Medulla oblongata (tissue), 1 donor: ENCODE data around the gene LHFPL4.
"Not testable (repeated sequence)": the region's sequence is repeated elsewhere in the genome, so short reads cannot be mapped to it uniquely, and the experiment has no call there.

Experiments
- DNase-seq: peaks from one replicate; pipeline ENCODE4 v3.0.0-alpha.2; 2015; ENCODE audit errors: extremely low spot score

LHFPL4 gene

GRCh38 chr3:9553021-9553947 lies at the start of gene LHFPL4:
LHFPL4 (minus strand) TSS chr3:9553822; CDS start chr3:9552679, 1,143 bp downstream.
- DNase-seq, result no peak

DNA sequence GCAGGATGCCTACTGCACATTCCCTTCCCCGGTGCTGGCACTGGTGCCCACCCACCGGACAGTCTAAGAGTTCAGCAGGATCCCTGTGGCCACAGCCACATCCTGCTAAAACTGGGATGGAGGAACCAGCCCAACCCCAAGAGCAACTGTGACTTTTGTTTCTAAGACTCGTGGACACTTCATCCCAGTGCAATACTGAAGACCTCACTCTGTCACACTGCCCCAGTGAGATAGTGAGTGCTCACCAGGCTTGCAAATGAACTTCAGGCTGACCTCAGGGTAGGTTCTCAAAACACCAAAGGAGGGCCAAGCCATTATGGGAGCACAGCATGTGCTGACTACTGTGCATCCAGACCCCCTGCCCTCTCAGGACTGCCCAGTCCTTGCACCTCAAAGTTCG lies 49.0 kb upstream of the LHFPL4 start:
- no peak for DNase-seq

DNA sequence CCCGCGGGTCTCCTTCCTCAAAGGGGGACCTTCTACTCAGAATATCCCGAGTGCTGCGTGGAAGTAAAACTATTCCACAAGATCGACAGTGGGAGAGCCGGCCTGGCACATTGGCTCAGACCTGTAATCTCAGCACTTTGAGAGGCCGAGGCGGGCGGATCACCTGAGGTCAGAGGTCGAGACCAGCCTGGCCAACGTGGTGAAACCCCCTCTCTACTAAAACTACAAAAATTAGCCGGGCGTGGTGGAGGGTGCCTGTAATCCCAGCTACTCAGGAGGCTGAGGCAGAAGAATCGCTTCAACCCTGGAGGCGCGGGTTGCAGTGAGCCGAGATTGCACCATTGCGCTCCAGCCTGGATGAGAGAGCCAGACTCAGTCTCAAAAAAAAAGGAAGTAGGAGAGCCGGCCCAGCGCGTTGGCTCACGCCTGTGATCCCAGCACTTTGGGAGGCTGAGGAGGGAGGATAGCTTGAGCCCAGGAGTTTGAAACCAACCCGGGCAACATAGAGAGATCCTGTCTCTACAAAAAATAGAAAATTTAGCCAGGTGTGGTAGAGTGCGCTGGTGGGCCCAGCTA lies 47.5 kb upstream of the LHFPL4 start:
- DNase-seq, result not testable (repeated sequence)

DNA sequence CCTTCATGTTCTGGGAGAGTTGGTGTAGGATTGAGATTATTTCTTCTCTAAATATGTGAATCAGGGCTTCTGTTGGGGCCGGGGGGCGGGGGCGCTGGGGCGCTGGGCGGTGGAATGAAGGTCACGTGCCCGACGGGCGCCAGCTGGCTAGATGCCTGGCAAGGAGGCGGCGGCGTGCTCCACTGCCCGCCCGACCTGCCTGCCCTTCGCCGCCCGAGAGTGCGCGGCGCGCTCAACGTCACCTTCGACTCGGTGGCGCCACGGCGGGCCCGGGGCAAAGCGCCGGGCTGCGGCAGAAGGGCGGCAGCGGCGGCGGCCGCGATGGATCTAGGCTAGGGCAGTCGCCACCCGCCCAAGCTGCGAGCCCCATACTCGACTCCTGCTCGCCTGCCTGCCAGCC lies 47.0 kb upstream of the LHFPL4 start:
- DNase-seq, result no peak

GRCh38 chr3:9598783-9599387 lies 45.3 kb upstream of the LHFPL4 start:
- no peak for DNase-seq

DNA sequence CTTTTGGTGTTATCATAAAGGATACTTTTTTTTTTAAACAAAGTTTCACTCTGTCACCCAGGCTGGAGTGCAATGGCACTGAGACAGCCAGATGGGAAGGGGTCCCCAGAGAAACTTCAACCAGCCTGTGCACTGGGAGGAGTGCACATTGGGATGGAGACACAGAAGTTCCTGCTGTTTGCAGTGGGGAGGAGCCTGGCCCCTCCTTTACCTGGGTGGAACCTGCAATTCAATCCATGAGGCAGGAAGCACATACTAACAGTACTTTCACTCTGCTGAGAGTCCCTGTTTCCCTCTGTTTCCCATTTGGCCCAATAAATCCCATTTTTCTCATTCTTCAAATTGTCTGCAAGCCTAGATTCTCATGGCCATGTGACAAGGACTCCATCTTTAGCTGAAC lies 42.3 kb upstream of the LHFPL4 start:
- DNase-seq, result no peak

GRCh38 chr3:9591781-9592180 lies 38.2 kb upstream of the LHFPL4 start:
- DNase-seq, result not testable (repeated sequence)

DNA sequence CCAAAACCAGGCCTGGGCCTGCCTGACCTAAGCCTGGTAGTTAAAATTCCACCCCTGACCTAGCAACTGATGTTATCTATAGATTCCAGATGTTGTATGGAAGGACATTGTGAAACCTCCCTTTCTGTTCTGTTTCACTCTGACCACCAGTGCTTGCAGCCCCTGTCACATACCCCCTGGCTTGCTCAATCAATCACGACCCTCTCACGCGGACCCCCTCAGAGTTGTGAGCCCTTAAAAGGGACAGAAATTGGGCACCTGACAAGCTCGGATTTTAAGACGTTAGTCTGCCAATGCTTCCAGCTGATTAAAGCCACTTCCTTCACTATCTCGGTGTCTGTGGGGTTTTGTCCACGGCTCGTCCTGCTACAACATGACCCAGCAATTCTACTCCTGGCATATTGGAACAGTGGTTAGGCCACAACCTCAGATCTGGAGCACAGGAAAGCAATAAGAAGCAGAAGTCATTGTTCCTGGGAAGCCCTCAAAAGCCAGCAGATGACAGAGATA lies 36.7 kb upstream of the LHFPL4 start:
- no peak for DNase-seq

GRCh38 chr3:9583792-9584191 lies 30.2 kb upstream of the LHFPL4 start:
- no peak for DNase-seq

DNA sequence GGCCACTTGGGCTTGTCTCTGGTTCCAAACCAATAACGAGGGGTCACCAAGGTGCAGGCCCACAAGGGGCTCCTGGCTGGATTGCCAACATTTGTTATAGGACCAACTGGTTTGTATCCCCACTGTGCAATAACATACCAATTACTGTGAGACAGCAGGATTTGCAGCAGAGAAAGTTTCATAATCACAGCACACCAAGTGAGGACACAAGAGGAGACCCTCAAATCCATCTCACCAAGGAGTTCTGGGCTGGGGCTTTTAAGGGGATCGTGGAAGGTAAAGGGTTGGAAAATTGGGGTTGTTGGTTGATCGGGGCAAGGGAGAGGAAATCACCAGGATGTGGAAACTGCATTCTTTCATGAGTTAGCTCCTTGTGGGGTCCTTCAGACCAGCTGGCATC lies 29.7 kb upstream of the LHFPL4 start:
- DNase-seq, result no peak

GRCh38 chr3:9582332-9582731 lies 28.7 kb upstream of the LHFPL4 start:
- DNase-seq, result no peak

DNA sequence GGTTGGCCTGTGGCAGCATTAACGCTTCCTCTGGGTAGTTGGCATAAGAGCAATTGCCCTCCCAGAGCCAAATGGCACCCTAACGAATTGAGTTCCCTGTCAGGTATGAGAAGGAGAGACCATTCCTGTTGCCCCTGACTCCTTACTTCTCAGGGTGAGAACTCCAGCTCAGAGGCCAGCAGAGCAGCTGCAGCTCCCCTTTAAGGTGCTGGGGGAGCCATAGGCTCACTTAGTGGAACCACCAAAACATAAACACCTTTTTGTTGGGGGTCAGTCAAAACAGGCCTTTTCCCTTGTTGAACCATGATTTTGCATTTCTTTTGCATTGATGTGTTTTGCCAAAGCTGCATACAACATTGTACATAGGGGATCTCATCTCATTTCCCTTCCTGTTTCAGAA lies 28.1 kb upstream of the LHFPL4 start:
- DNase-seq, result no peak

DNA sequence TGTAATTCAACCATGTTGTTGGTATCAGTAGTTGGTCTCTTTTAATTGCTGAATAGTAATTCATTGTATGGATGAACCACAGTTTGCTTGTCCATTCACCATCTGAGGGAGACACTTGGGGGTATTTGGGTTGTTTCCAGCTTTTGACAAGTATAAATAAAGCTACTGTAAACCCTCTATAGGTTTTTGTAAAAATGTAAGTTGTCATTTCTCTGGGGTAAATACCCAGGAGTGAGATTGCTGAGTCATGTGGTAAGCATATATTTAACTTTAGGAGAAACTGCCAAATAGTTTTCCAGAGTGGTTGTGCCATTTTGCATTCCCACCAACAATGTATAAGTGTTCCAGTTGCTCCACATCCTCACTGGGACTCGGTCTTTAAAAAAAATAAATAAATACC lies 15.4 kb upstream of the LHFPL4 start:
- no peak for DNase-seq

DNA sequence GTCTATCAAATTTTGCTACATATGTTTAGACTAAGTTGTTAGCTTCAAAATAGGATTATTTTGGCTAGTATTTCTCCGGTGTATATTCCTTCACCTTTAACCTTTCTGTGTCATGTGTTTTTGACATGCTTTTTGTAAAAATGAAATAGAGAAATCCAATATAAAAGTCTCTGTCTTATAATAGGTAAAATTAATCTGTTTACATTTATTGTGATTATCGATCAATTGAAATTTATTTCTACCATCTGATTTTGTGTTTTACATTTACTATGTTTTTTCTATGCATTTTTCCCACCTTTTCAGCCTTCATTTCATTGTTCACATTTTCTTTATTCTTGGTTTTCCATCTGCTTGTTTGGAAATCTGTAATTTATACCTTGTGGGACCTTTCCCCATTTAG lies 11.7 kb upstream of the LHFPL4 start:
- no peak for DNase-seq

- DNase-seq, result no peak
These were observed 10.2 kb upstream of the LHFPL4 start for GRCh38 chr3:9563851-9564250.

- not testable (repeated sequence) for DNase-seq
These were observed 6.4 kb upstream of the LHFPL4 start for GRCh38 chr3:9560056-9560455.

- DNase-seq, result no peak
These were observed 409 bp upstream of the LHFPL4 start for GRCh38 chr3:9553948-9554513.

DNA sequence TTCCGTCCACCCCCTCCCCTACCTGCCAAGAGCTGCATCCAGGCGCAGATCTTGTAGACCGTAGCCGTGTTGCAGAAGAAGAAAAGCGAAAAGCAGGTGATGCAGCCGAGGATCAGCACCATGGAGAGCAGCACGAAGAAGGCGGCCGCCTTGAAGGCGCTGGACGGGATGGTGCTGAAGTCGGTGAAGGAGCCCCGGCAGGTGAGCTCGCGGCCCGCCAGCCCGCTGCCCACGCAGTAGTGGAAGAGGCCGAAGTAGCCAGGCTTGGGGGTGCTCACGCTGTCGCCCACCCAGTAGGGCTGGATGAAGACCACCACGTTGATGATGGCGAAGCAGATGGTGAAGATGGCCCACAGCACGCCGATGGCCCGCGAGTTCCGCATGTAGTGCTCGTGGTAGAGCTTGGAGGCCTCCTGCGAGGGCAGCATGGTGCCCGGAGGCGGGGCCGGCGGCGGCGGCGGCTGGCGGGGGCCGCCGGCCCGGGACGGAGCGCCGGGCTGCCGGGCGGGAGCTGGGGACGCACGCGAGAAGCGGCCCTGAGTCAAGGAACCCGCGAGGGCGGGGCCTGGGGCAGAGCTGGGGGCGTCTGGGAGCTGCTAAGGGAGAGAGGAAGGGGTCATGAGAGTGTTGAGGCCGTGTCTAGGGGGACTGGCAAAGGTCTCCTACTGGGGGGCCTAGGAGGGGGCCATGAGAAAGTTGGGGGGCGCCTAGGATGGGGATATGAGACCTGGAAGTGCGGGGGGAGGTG lies 1.2 kb downstream of the LHFPL4 start:
- DNase-seq, result no peak

DNA sequence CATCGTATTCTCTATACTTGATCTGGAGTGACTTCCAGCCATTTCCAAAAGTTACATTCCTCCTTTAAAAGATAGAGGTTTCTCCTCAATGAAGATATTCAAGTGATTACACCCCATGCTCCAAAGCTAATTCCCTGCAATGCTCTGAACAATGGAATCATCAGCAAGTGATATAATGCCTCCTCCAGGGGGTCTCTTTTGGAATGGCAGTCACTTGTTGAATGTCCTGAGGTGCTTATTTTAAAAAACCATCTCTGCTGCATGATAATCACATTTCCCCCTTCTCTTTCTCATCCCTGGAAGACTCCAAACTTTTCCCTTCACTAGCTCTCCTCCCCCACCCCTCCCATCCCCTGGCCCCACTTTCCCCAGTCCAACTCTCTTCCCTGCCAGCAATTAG lies 2.6 kb downstream of the LHFPL4 start:
- DNase-seq, result no peak

DNA sequence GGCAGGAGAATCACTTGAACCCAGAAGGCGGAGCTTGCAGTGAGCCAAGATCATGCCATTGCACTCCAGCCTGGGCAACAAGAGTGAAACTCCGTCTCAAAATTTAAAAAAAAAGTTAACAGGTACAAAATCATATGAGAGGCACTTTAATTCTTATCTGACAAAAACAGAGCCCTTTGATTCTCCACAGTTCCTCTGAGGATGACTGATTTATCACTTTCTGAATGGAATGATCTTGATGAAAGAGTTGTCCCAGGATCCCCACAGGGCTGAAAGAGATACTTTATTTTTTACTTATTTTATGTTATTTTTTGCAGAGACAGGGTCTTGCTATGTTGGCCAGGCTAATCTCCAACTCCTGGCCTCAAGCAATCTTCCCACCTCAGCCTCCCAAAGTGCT lies 4.0 kb downstream of the LHFPL4 start:
- no peak for DNase-seq

DNA sequence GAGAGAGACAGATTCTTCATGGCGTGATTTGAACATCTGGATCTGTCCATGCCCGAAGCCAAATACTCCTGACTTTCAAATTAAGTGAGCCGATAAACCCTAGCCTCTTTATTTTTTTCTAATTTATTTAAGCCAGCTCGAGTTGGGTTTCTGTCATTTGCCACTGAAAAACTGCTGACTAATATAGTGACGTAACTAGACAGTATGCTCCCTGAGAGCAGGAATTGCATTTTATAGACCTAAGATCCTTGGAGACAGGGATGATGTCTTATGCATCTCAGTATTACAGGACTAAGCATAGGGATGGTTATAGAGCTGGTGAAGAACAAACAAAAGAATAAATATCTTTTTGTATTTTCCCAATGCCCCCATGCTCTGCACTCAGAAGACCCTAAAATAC lies 4.6 kb downstream of the LHFPL4 start:
- no peak for DNase-seq

DNA sequence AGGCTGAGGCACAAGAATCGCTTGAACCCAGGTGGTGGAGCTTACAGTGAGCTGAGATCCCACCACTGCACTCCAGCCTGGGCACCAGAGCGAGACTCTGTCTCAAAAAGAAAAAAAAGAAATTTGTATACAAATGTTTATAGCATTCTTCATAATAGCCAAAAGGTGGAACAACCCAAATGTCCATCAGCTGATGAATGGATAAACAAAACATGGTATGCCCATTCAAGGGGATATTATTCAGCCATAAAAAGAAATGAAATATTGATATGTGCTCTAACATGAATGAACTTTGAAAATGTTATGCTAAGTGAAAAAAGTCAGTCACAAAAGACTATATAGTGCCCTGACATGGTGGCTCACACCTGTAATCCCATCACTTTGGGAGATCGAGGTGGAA lies 11.4 kb downstream of the LHFPL4 start:
- no peak for DNase-seq
